ENCODE results near the gene KRTAP10-3.
"Not testable (repeated sequence)": the region's sequence is repeated elsewhere in the genome, so short reads cannot be mapped to it uniquely, and the experiment has no call there.

DNA sequence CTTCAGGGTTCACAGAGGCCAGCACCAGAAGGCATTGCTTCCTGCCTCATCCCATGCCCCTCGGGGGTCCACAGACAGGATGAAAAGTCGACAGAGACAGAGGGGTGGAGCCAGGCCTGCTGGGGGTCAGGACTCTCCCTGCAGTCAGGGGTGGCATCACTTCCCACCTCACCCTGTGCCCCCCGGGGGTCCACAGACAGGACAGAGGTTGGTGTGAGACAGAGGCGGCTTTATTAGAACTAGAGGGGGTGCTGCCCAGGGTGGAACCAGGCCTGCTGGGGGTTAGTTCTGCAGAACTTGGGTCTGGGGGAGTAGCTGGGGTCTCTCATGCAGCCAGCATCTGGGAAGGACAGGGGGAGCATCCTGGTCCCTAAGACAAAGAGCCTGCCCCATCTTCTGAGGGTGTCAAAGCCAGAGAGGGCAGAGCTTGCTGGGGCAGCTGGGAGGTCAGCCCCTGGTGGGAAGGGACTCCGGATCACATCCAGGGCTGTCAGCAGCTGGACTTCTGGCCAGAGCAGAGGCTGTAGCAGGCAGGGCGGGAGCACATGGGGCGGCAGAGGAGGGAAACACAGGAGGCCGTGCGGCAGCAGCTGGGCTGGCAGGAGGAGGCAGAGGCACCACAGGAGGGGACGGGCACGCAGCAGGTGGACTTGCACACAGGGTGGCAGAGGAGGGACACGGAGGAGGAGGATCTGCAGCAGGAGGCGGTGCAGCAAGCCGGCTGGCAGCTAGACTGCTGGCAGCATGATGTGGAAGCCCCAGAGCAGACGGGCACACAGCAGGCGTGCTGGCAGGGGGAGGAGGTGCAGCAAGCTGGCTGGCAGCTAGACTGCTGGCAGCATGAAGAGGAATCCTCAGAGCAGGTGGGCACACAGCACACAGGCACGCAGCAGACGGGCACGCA lies 32.6 kb upstream of the KRTAP10-3 start:
- TF ChIP-seq, protein P1, sequence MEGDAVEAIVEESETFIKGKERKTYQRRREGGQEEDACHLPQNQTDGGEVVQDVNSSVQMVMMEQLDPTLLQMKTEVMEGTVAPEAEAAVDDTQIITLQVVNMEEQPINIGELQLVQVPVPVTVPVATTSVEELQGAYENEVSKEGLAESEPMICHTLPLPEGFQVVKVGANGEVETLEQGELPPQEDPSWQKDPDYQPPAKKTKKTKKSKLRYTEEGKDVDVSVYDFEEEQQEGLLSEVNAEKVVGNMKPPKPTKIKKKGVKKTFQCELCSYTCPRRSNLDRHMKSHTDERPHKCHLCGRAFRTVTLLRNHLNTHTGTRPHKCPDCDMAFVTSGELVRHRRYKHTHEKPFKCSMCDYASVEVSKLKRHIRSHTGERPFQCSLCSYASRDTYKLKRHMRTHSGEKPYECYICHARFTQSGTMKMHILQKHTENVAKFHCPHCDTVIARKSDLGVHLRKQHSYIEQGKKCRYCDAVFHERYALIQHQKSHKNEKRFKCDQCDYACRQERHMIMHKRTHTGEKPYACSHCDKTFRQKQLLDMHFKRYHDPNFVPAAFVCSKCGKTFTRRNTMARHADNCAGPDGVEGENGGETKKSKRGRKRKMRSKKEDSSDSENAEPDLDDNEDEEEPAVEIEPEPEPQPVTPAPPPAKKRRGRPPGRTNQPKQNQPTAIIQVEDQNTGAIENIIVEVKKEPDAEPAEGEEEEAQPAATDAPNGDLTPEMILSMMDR (optimal IDR thresholded peaks at IDR 0.05 in 1 of 3, IDR thresholded peaks at IDR 0.05 in 1 of 3, conservative IDR thresholded peaks at IDR 0.05 in 1 of 3; ENCODE audit: extremely low read depth in 1 of 3, insufficient read depth in 2 of 3, low read length in 3 of 3): not testable (repeated sequence)
- not testable (repeated sequence) for TF ChIP-seq EZH2 (IDR thresholded peaks at IDR 0.05; ENCODE audit: low read length)

Data from keratinocyte (primary cell).